ENCODE measurements around the gene RBM17.
A peak's percentile ranks its signal among the peaks of the same experiment; 100 is the strongest.

Gene RBM17

GRCh38 chr10:6114299-6114698 lies 25.5 kb downstream of the RBM17 start:
- peak overlapping the region; percentile 4 for H3K27ac ChIP-seq
- TF ChIP-seq CTCF (IDR thresholded peaks at IDR 0.05), result no peak
- H3K9me3 ChIP-seq, result no peaks in the 10 kb centered on the region
- H3K36me3 ChIP-seq, result peaks cover 53% of the 10 kb centered on the region
- no peak overlapping the region for H3K4me3 ChIP-seq (ENCODE audit: low read depth in 1 of 2, low read length in 1 of 2)
- peaks cover under 1 to 1% of the 10 kb centered on the region in 2 experiments for H3K4me1 ChIP-seq (ENCODE audit: control insufficient read depth in 1 of 2, insufficient read depth in 1 of 2, low read depth in 1 of 2, low read length in 1 of 2)
- no peaks in the 10 kb centered on the region for H3K27me3 ChIP-seq

DNA sequence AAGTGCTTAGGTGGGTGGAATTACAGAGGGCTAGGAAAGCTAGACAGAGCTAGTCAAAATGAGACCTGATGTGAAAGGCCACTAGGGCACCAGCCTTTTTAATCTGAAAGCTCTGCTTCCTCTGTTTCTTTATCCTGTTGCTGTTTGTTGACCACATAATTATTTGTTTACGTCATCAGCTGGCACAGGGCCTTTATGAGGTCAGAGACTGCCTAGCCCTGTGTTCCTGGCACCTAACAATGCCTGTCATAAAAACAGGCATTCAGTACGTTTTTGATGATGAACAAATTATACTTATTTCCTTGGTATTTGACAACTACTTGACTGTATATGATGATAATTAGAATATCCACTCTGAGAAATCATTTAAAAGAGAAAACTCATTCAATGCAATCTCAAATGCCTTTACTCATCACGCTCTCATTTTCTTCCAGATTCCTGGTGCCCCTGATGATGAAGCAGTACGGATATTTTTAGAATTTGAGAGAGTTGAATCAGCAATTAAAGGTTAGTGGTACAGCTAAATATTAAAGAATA lies 26.0 kb downstream of the RBM17 start:
- H3K9me3 ChIP-seq, result no peaks in the 10 kb centered on the region
- no peaks in the 10 kb centered on the region for H3K27me3 ChIP-seq
- peaks cover 52% of the 10 kb centered on the region for H3K36me3 ChIP-seq
- H3K4me1 ChIP-seq (ENCODE audit: control insufficient read depth in 1 of 2, insufficient read depth in 1 of 2, low read depth in 1 of 2, low read length in 1 of 2), result no peaks in the 10 kb centered on the region
- peak overlapping the region; percentile 4 for H3K27ac ChIP-seq
- no peak overlapping the region for H3K4me3 ChIP-seq (ENCODE audit: low read depth in 1 of 2, low read length in 1 of 2)
- TF ChIP-seq CTCF (IDR thresholded peaks at IDR 0.05), result no peak

DNA sequence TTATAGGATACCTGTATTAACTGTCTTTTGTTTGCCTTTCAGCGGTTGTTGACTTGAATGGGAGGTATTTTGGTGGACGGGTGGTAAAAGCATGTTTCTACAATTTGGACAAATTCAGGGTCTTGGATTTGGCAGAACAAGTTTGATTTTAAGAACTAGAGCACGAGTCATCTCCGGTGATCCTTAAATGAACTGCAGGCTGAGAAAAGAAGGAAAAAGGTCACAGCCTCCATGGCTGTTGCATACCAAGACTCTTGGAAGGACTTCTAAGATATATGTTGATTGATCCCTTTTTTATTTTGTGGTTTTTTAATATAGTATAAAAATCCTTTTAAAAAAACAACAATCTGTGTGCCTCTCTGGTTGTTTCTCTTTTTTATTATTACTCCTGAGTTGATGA lies 26.6 kb downstream of the RBM17 start:
- no peak overlapping the region for H3K27ac ChIP-seq
- no peaks in the 10 kb centered on the region for H3K27me3 ChIP-seq
- H3K4me1 ChIP-seq (ENCODE audit: control insufficient read depth in 1 of 2, insufficient read depth in 1 of 2, low read depth in 1 of 2, low read length in 1 of 2), result no peaks in the 10 kb centered on the region
- H3K4me3 ChIP-seq (ENCODE audit: low read depth in 1 of 2, low read length in 1 of 2), result no peak overlapping the region
- TF ChIP-seq CTCF (IDR thresholded peaks at IDR 0.05), result no peak
- H3K36me3 ChIP-seq, result peaks cover 47% of the 10 kb centered on the region
- H3K9me3 ChIP-seq, result no peaks in the 10 kb centered on the region

GRCh38 chr10:6115824-6116350 lies 27.1 kb downstream of the RBM17 start:
- TF ChIP-seq CTCF (IDR thresholded peaks at IDR 0.05), result no peak
- Histone ChIP-seq H3K36me3 (peaks cover 44% of the 10 kb centered on the region), H3K27me3 (no peaks in the 10 kb centered on the region), H3K4me3 (ENCODE audit: low read depth in 1 of 2, low read length in 1 of 2) (no peak overlapping the region), H3K9me3 (no peaks in the 10 kb centered on the region), H3K4me1 (ENCODE audit: control insufficient read depth in 1 of 2, insufficient read depth in 1 of 2, low read depth in 1 of 2, low read length in 1 of 2) (no peaks in the 10 kb centered on the region), H3K27ac (no peak overlapping the region)

DNA sequence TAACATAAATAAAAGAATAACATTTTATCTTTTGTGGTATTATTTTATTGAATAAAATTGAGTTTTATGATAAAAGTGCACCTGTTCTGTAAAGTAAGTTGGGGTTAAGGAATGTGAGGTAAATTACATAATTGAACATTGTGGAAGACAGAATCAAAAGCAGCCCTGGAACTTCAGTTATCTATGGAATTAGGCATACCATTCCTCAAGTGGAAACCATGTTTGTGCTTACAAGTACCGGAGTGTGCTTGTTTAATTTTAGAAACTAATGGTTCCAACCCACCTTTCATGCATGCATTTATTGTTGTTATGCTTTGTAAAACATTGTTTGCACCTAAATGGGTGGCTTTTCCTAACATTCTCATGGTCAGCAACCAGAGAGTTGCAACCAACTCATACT lies 28.0 kb downstream of the RBM17 start:
- H3K9me3 ChIP-seq, result no peaks in the 10 kb centered on the region
- no peak overlapping the region for H3K27ac ChIP-seq
- no peak overlapping the region for H3K4me3 ChIP-seq (ENCODE audit: low read depth in 1 of 2, low read length in 1 of 2)
- H3K27me3 ChIP-seq, result no peaks in the 10 kb centered on the region
- H3K36me3 ChIP-seq, result peaks cover 37% of the 10 kb centered on the region
- TF ChIP-seq CTCF (IDR thresholded peaks at IDR 0.05), result no peak
- H3K4me1 ChIP-seq (ENCODE audit: control insufficient read depth in 1 of 2, insufficient read depth in 1 of 2, low read depth in 1 of 2, low read length in 1 of 2), result no peaks in the 10 kb centered on the region
